ENCODE data around the gene TLE3. TPM values are rescaled to one million over a fixed set of nuclear protein-coding genes. Genes with fewer than 3 reads are reported as not detected.

The TLE3 gene
- polyA plus RNA-seq, 1 donor: 32.5 TPM

DNA sequence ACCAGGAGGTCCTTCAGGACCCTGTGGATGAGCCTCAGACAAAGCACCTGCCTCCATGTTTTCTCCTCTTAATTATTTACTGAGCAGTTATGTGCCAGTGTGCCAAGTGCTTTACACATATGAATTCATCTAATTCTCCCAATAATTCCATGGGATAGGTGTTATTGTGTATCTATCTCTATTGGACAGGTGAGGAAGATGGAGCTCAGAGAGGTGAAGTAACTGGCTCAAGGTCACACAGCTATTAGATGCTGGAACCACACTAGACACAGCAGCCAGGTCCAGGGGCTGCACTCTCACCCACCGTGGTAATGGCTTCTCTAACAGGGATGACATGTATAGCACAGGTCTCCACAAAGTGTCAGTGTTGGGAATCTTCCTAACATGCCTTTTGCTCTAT, 70.2 kb downstream of the TLE3 start:
- no peak for DNase-seq

GRCh38 chr15:70026991-70027390, 70.7 kb downstream of the TLE3 start:
- DNase-seq: no peak

DNA sequence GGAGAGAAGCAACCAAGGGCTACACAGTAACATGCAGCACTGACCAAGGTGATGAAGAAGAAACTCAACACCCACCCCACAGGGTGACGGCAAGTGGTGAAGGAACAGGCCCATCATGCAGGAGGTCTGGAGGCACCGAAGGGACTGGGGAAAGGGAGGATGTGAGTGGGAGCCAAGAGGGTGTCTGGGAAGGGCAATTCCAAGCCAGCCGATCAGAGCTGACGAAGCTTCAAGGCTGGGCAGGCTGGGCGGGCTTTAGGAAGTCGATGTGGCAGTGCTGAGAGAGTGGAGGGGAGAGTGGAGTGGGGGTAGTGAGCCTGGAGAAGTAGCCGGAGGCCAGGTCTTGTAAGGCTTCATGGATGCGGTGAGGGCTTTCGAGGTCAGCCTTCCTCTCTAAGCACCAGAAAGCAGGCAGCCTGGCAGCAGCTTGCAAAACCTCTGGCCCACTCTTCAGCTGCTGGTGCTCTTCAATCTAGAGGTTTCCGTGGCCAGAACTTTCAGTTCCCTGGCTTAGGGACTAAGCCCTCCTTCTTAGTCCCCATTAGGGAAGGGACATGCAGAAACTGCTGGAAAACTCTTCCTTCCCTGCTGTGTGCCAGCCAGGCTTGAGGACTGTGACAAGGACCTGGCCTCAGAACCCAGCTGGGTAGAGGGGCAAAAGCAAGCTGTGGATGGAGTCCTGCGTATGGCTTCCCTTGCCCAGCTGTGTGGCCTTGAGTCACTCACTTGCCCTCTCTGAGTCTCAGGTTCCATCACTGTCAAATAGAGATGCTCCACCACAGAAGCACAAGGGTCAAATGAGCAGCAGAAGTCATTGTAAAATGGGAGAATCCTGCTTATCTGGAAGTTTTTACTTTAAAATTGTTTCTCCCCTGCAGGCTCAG, 72.1 kb downstream of the TLE3 start:
- no peak for DNase-seq

DNA sequence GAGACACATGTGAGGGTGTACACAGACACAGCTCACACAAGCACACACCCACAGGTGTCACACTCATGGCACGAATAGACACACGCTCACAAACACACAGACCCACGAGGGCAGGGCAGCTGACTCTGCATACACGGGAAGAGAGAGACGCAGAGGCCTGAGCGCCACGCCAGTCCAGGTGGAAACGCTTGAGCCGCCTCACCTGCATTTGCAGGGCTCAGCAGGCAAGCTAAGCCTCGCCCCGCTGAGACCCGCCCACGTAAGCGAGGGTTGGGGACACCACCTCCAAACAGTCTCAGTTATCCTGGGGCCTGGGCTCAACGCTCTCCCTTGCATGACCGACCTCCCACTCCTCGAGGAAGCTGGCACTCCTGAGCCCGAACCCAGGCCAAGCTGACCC, 73.2 kb downstream of the TLE3 start:
- DNase-seq: no peak

DNA sequence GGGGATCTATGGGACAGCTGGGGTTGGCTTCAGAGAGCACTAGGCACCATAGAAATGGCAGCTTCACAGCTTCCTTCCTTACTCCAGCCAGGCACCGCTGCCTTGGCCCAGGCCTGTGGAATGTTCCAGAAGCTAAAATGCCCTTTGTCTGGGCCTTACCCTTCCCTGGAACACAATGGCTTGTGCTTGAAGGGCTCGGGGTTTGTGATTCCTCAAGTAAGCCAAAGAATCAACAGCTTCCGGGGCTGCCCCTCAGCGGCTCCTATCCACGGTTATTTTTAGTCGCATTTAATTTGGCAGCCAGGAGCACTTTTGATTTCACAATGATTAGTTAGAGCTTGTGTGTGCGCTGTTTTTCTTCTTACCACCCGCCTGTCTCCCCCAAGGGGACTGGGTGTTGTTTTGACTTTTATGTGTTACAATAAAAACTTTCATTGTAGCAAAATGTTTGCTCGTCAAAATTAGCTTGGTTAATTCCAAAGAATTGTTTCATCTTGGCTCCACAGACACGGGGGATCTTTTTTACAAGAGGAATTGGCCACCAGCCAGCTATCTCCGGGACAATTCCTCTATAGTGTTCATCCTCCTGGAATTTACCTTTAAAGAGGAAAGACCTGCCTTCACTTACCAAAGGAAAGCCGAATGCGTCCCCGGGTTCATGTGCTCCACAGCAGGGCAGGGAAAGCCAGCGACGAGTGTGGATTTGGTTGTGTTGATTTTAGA, 73.8 kb downstream of the TLE3 start:
- DNase-seq: no peak

DNA sequence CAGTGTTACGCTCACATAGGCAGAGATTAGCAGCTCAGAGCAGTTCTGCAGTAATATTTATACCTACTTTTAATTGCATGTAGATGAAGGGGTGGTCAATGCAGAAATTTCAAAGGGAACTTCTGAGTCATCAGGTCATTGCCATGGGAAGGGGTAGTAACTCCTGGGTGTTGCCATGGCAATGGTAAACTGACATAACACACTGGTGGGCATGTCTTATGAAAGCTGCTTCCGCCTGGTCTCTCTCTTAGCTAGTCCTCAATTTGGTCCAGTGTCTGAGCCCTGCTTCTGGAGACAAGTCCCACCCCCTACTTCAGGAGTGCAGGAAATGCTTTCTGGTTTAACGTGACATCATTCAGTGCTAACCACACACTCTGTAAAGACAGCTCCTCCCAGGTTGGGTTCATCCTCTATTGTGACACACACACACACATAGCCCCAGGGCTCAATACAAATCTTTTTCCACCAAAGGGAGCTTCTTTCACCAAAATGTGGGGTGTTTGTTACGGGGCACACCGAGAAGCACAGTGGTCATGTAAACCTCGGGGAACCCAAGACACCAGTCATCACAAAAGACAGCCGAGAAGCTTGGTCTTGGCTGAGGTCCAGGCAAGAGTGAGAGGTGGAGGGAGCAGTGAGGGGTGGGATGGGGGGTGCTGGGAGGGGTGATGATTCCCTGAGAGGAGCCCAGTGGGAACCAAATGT, 74.5 kb downstream of the TLE3 start:
- DNase-seq: no peak

DNA sequence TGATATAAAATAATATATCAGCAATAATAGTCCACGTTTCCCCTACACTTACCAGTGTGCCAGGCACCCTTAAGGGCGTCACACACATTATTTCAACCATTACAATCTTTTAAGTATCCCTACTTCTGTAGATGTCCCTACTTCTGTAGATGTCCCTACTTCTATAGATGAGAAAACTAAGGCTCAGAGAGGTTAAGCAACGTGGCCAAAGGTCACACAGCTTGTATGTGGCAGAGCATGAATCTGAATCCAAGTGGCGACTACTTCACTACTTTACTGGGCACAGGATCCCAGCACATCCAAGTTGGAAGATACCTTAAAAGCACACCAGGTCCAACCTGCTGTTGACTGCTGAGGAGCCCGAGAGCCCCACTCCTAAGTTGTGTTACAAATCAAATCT, 77.5 kb downstream of the TLE3 start:
- DNase-seq: no peak

- no peak for DNase-seq
These were observed 78.8 kb downstream of the TLE3 start for GRCh38 chr15:70018646-70019600.

GRCh38 chr15:70017801-70018200, 79.9 kb downstream of the TLE3 start:
- no peak for DNase-seq

- no peak for DNase-seq
These were observed 80.7 kb downstream of the TLE3 start for GRCh38 chr15:70017025-70017424.

GRCh38 chr15:70016511-70016994, 81.2 kb downstream of the TLE3 start:
- DNase-seq: no peak

- no peak for DNase-seq
These were observed 82.7 kb downstream of the TLE3 start for GRCh38 chr15:70014860-70015490.

DNA sequence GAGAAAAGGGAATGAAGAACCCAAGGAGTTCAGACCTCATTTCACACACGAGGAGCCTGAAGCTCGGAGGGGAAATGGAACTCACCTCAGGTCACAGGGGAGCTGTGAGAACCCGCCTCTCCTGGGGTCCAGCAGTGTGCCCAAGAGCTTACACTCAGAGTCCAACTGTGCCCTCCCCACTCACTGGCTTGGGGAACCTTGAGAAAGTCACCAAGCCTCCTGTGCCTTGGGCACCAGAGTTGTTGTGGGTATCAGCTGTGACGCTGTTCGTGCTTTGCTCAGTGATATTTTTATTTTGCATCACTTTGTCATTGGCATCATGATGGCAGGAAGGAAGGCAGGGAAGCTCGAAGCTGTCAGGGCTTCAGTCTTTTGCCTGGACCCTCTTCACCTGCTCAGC, 83.4 kb downstream of the TLE3 start:
- DNase-seq: no peak

DNA sequence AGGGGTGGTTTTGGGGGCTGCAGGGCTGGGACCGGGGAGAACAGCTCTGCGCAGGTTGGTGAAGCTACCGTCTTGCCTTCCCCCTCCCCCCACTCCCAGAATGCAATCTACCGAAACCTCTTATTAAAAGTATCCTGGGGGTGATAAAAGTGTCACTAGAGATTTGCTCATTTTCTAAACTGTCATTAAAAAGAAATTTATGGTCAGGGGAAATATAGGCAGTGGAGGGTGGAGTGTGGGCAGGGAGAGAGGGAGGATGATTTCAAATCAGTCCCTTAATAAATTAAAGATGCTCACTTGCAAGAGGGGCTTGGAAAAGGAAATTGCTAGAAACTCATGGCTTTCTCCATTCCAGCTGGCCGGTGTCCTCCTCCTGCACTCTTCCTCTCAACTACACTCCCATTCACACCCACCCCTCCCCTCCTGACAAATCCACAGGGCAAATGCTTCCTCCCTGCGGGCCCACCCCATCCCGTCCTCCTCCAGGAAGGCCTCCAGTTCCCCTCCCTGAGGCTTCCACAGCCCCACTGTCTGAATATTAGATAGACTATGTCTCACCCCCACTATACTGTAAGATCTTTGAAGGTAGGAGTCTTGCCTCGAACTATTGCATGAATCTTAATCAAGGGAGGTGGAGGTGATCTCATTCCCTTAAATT, 83.9 kb downstream of the TLE3 start:
- no peak for DNase-seq

DNA sequence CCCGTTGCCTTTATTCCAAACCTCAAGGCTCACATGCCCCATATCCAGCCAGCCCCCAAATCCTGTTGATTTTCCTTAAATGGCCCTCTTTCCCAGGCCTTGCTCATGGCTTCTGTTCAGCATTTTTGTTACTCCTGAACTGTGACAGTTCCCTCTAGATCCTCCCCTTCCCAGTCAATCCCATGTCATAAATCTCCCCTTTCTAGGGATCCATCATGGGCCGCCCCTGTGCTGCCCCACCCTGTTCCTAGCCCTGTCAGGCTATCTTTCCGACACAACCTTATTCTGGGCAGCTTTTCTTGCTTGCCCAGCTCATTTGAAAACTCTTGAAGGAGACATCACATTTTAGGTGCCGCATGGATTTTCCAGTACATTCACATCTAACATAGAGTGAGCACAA, 84.8 kb downstream of the TLE3 start:
- DNase-seq: no peak

- no peak for DNase-seq
These were observed 88.9 kb downstream of the TLE3 start for GRCh38 chr15:70008697-70009290.

DNA sequence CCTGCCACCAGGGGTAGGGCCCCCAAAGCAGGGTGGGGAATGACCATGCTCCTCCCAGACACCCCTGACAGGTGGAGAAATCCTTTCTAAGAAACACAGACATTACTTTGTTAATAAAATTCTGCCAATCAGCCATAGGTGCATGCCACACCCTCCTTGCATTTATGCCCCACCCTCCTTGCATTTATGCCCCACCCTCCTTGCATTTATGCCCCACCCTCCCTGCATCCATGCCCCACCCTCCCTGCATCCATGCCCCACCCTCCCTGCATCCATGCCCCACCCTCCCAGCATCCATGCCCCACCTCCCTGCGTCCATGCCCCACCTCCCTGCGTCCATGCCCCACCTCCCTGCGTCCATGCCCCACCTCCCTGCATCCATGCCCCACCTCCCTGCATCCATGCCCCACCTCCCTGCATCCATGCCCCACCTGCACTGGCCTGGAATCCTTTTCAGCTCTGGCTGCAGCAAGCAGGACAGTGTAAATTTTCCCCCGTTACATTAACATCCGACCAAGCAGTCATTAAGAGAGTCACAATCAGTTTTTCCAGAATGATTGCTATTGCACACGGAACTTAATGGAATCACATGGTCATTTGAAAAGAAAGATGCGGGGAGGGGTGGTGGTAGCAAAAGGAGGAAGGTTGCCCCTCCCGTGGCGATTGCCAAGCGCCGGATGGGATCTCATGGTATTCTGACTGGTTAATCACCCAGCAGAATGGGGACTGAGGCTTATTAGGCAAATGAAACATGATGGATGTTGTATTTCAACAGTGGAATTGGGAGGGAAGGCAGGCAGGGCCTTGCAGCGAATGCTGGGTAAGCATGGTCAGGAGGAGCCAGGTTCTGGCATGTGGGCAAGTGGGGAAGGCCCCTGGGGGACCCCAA, 91.2 kb downstream of the TLE3 start:
- DNase-seq: no peak

DNA sequence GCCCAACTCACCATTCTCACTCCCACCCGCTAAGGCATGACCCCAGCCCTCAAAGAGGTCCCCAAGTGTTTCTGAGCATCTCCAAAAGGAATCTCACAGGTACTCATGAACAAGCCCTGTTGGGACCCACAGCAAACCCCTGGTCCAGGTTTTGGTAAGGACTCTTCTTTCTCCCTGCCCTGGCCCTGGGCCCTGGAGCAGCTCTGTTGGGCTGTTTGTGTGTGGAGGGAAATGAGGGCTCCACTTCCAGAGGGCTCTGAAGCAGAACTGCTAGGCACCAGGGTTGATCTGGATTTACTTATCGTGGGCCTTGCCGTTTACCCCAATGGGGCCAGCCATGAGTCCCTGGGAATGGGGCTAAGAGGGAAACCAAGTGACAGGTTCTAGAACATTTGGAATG, 92.9 kb downstream of the TLE3 start:
- no peak for DNase-seq

- DNase-seq: no peak
These were observed 94.8 kb downstream of the TLE3 start for GRCh38 chr15:70002897-70003296.
